ENCODE measurements around the gene PRPF8.

DNA sequence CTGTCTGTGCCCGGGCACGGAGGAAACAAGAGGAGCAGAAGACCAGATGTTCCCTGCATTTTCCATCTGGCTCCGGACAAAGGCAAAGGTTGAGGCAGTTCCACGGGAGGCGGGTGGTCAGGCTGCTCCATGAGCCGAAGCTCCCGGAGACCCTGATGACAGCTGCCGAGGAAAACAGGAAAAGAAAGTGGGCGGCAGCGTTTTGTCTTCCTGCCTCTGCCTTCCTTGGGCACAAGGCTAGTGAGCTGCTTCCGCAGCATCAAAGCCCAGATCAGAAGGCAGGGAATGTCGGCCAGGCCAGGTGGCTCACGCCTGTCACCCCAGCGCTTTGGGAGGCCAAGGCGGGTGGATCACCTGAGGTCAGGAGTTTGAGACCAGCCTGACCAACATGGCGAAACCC lies 72.3 kb downstream of the PRPF8 start:
- TF ChIP-seq, protein P1, sequence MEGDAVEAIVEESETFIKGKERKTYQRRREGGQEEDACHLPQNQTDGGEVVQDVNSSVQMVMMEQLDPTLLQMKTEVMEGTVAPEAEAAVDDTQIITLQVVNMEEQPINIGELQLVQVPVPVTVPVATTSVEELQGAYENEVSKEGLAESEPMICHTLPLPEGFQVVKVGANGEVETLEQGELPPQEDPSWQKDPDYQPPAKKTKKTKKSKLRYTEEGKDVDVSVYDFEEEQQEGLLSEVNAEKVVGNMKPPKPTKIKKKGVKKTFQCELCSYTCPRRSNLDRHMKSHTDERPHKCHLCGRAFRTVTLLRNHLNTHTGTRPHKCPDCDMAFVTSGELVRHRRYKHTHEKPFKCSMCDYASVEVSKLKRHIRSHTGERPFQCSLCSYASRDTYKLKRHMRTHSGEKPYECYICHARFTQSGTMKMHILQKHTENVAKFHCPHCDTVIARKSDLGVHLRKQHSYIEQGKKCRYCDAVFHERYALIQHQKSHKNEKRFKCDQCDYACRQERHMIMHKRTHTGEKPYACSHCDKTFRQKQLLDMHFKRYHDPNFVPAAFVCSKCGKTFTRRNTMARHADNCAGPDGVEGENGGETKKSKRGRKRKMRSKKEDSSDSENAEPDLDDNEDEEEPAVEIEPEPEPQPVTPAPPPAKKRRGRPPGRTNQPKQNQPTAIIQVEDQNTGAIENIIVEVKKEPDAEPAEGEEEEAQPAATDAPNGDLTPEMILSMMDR (IDR thresholded peaks at IDR 0.05) = no peak
- no peak for TF ChIP-seq POLR2AphosphoS5 (IDR thresholded peaks at IDR 0.05)
